ENCODE measurements around the gene PHRF1. TPM values are rescaled to one million over a fixed set of nuclear protein-coding genes. Genes with fewer than 3 reads are reported as not detected.

PHRF1 gene
- total and polyA plus RNA-seq, 4 donors, result 2.4 to 25.2 (median 18.8) TPM

DNA sequence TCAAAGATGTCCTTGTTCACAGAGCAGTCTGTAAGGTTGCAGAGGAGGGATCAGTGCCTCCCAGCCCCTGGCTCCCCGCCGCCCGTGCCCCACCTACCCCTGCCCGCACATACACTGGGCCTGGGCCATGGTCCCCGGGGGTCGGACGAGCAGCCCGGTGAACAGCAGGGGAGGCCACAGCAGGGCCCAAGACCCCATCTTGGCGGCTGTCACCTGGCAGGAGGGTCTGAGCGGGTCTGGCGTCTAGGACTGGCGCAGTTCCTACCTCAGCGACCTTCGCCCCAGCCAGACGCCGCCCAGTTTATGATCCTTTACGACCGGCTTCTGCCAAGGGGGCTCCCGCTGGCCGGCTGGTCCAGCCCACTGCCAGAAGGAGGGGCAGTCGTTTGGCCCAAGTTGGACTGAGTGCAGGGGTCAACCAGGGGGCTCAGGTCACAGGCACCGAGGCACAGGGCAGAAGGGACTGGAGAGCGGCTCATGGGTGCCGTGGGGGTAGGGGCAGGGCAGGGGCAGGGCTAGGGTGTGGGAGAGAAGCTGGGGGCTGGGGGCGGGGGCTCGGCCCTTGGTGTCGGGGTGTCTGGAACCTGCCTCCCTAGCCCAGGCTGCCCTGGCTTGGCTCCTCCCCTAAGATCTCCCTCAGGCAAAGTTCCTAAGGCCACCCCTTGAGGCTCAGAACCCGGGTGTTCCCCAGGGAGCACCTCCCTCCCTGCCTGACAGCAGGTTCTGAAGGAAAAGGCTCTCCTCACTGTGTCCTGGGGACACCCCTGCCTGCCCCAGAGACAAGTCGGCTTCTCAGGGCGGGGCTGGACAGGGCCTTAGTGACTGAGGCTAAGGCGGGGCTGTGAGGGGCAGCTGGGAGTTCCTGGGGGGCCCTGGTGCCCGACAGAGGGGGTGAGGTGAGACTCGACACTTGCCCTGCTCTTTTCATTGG, 48.7 kb downstream of the PHRF1 start, which contains the start of gene CDHR5:
TSS of gene CDHR5 (minus strand) at position 251 of the 931 bp plus-strand sequence. CDS start at position 198, 53 bp downstream.
- Histone ChIP-seq H3K27ac (ENCODE audit: low read depth in 1 of 2, low read length in 2 of 2) (peak within 1 kb of the TSS; percentile 35 to 54), H3K9ac (ENCODE audit: low read depth in 1 of 2, low read length in 2 of 2) (no peak within 1 kb of the TSS), H3K4me1 (ENCODE audit: control insufficient read depth in 4 of 4, insufficient read depth in 4 of 4, low read length in 3 of 4) (peaks cover 4 to 21% (median 9%) of the 10 kb centered on the region in 4 donors), H3K36me3 (ENCODE audit: control insufficient read depth in 4 of 4, insufficient read depth in 3 of 4, low read depth in 1 of 4, low read length in 3 of 4) (peaks cover 0 to 2% (median under 1%) of the 10 kb centered on the region in 4 donors), H3K4me3 (ENCODE audit: low read depth in 1 of 3, low read length in 3 of 3) (peak within 1 kb of the TSS in 2 of 3 donors; percentile 54 to 59), H3K27me3 (ENCODE audit: control insufficient read depth in 4 of 4, insufficient read depth in 4 of 4, low read length in 3 of 4) (no peaks in the 10 kb centered on the region), H3K9me3 (ENCODE audit: control insufficient read depth in 4 of 4, low read length in 3 of 4) (no peaks in the 10 kb centered on the region)
- 33% methylated on average over 33 of the region's 33 CpGs for WGBS
- no peak for DNase-seq (ENCODE audit: low spot score)
- TF ChIP-seq, protein P1, sequence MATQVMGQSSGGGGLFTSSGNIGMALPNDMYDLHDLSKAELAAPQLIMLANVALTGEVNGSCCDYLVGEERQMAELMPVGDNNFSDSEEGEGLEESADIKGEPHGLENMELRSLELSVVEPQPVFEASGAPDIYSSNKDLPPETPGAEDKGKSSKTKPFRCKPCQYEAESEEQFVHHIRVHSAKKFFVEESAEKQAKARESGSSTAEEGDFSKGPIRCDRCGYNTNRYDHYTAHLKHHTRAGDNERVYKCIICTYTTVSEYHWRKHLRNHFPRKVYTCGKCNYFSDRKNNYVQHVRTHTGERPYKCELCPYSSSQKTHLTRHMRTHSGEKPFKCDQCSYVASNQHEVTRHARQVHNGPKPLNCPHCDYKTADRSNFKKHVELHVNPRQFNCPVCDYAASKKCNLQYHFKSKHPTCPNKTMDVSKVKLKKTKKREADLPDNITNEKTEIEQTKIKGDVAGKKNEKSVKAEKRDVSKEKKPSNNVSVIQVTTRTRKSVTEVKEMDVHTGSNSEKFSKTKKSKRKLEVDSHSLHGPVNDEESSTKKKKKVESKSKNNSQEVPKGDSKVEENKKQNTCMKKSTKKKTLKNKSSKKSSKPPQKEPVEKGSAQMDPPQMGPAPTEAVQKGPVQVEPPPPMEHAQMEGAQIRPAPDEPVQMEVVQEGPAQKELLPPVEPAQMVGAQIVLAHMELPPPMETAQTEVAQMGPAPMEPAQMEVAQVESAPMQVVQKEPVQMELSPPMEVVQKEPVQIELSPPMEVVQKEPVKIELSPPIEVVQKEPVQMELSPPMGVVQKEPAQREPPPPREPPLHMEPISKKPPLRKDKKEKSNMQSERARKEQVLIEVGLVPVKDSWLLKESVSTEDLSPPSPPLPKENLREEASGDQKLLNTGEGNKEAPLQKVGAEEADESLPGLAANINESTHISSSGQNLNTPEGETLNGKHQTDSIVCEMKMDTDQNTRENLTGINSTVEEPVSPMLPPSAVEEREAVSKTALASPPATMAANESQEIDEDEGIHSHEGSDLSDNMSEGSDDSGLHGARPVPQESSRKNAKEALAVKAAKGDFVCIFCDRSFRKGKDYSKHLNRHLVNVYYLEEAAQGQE (IDR thresholded peaks at IDR 0.05), result no peak
- TF ChIP-seq HNF4G (IDR thresholded peaks at IDR 0.05), result no peak
- peak in 1 of 2 donors; percentile 26 for TF ChIP-seq RAD21 (IDR thresholded peaks at IDR 0.05)
- no peak for TF ChIP-seq NR2F2 (IDR thresholded peaks at IDR 0.05)
- no peak for TF ChIP-seq FOXA2 (IDR thresholded peaks at IDR 0.05)
- TF ChIP-seq, protein P2, sequence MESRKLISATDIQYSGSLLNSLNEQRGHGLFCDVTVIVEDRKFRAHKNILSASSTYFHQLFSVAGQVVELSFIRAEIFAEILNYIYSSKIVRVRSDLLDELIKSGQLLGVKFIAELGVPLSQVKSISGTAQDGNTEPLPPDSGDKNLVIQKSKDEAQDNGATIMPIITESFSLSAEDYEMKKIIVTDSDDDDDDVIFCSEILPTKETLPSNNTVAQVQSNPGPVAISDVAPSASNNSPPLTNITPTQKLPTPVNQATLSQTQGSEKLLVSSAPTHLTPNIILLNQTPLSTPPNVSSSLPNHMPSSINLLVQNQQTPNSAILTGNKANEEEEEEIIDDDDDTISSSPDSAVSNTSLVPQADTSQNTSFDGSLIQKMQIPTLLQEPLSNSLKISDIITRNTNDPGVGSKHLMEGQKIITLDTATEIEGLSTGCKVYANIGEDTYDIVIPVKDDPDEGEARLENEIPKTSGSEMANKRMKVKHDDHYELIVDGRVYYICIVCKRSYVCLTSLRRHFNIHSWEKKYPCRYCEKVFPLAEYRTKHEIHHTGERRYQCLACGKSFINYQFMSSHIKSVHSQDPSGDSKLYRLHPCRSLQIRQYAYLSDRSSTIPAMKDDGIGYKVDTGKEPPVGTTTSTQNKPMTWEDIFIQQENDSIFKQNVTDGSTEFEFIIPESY (IDR thresholded peaks at IDR 0.05), result no peak
- peak; percentile 55 to 71 for TF ChIP-seq HNF4A (conservative IDR thresholded peaks at IDR 0.05)
- TF ChIP-seq, protein P3, sequence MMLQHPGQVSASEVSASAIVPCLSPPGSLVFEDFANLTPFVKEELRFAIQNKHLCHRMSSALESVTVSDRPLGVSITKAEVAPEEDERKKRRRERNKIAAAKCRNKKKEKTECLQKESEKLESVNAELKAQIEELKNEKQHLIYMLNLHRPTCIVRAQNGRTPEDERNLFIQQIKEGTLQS (IDR thresholded peaks at IDR 0.05), result no peak
- peak; percentile 38 for TF ChIP-seq SP1 (IDR thresholded peaks at IDR 0.05)
- no peak for TF ChIP-seq JUND (IDR thresholded peaks at IDR 0.05)
- no peak for TF ChIP-seq TAF1 (conservative IDR thresholded peaks at IDR 0.05)
- TF ChIP-seq, protein P4, sequence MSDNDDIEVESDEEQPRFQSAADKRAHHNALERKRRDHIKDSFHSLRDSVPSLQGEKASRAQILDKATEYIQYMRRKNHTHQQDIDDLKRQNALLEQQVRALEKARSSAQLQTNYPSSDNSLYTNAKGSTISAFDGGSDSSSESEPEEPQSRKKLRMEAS (IDR thresholded peaks at IDR 0.05), result no peak
- no peak for TF ChIP-seq GABPA (IDR thresholded peaks at IDR 0.05 in 1 of 2, conservative IDR thresholded peaks at IDR 0.05 in 1 of 2)
- TF ChIP-seq, protein P5, sequence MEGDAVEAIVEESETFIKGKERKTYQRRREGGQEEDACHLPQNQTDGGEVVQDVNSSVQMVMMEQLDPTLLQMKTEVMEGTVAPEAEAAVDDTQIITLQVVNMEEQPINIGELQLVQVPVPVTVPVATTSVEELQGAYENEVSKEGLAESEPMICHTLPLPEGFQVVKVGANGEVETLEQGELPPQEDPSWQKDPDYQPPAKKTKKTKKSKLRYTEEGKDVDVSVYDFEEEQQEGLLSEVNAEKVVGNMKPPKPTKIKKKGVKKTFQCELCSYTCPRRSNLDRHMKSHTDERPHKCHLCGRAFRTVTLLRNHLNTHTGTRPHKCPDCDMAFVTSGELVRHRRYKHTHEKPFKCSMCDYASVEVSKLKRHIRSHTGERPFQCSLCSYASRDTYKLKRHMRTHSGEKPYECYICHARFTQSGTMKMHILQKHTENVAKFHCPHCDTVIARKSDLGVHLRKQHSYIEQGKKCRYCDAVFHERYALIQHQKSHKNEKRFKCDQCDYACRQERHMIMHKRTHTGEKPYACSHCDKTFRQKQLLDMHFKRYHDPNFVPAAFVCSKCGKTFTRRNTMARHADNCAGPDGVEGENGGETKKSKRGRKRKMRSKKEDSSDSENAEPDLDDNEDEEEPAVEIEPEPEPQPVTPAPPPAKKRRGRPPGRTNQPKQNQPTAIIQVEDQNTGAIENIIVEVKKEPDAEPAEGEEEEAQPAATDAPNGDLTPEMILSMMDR (IDR thresholded peaks at IDR 0.05; ENCODE audit: low read depth, low read length, missing input control), result no peak
- TF ChIP-seq RXRA (IDR thresholded peaks at IDR 0.05), result peak; percentile 11 to 21
- TF ChIP-seq EGR1 (IDR thresholded peaks at IDR 0.05; ENCODE audit: low read depth in 2 of 2), result no peak
- TF ChIP-seq YY1 (IDR thresholded peaks at IDR 0.05), result no peak
- TF ChIP-seq FOXA1 (IDR thresholded peaks at IDR 0.05), result no peak
